ENCODE measurements around the gene LCP1.
A peak's percentile ranks its signal among the peaks of the same experiment; 100 is the strongest.

LCP1 gene

DNA sequence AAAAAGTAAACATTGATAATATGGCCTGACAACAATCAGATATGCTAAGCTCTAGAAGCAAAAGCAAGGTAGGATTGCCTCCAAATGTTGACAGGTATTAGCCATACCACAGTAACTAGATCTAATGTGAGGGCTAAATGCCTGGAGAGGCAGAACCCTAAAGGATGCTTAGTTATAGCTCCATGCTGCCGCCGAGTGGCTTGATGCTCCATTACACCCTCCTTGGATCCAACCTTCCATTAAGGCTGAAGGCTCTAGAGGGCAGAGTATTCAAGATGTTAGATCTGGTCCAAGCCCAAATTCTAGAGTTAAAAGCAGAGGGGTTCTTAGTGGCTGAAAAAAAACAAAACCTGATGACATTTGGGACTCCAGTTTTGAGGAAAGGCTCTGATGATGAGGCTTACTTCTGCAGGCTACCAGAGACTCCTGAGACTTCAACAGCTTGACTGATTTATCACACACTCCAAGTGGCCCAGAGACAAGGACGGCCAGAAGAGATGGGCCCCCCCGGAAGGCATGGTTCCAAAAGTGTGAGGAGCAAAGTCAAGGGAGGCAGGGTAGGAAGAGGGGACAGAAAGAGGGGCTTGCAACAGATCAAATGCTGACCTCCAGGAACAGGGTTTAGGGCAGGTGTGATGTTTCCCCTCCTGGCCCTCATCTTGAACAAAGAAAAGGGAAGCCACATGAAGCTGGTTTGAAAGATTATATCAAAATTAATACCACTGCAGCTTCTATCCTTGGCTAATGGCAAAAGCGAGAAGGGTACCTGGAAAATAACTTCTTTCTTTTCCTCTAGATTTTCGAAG, 55.2 kb downstream of the LCP1 start:
- peak; percentile 42 to 65 for DNase-seq

DNA sequence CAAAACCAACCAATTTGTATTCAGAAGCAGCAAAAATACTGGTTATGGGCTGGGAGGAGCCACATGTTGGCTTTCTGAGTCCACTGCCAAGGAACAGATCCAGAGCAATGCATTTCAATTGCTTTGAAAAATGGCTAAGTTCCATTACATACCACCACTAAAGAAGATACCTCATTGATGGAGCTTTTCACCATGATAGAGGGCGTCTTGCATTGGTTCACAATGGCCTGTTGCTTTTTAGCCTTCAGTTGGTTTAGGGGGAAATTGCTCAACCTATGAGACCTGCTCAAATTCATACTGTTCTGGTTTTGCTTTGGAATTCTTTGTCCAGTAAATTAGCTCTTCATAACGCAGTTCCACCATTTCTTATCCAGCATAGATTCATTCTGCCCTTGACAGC, 55.9 kb downstream of the LCP1 start:
- no peak for DNase-seq

GRCh38 chr13:46124967-46125933, 56.7 kb downstream of the LCP1 start:
- DNase-seq, result no peak

- DNase-seq, result peak in 1 of 2 donors; percentile 24
Measured at GRCh38 chr13:46124531-46124966, 57.4 kb downstream of the LCP1 start.

DNA sequence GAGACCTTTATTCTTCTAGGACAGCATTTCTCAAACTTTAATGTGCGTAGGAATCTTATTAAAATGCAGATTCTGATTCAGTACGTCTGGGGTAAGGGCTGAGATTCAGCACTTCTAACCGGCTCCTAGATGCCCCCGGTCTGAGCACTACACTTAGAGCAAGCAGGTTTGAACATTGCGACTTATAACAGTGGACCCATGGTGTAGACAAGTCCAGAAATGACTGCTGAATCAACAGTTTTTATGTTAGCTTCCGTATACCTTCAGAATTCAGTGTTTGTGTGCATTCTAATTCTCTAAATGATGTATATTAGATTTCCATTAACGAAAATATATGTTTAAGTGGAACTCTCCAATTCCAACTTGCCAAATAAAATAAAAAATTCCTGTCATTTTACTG, 59.7 kb downstream of the LCP1 start:
- DNase-seq, result no peak

DNA sequence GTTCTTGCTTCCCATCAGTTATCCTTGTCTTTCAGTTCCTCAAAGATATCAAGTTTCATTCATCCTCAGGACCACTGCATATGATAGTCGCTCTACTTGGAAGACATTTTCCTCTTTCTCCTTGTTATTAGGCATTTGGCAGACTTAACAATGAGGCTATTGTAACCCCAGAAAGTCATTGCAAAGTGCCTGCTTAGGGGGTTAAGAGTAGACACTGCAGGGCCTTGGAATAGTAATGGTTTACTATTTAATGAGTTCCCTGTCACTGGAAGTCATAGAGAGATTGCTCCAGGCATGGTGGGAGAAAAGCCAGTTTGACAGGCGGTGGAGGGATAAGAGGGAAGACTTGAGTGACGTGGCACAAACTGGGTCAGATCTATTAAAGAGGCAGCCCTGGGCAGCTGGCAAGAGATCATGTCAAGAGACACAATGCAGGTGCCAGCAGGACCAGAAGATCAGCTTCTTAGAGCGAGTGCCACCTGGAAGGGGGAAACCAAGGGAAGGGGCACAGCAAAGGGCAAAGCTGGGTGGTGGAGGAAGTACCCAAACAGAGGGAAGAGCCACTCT, 60.3 kb downstream of the LCP1 start:
- DNase-seq, result no peak

- DNase-seq, result no peak
Measured at GRCh38 chr13:46121033-46121432, 60.9 kb downstream of the LCP1 start.

GRCh38 chr13:46119883-46120614, 61.9 kb downstream of the LCP1 start:
- no peak for DNase-seq

GRCh38 chr13:46116653-46117502, 65.1 kb downstream of the LCP1 start:
- DNase-seq, result no peak

DNA sequence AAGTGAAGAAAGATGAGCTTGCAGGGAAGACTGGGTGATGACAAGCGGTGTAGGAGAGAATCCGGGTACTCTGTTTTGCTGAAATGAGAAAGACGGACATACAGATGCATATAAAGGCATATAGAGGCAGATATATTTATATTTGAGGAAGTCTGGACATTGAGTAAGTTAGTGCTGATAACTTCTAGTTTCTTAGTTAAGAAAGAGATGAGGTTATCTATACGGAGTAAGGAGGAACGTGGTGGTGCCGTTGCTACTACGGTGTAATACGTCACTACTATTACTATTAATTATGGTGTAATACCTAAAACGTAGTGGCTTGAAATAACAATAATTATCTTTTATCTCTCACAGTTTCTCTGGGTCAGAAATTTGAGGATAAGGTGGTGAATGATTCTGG, 67.4 kb downstream of the LCP1 start:
- DNase-seq, result no peak

DNA sequence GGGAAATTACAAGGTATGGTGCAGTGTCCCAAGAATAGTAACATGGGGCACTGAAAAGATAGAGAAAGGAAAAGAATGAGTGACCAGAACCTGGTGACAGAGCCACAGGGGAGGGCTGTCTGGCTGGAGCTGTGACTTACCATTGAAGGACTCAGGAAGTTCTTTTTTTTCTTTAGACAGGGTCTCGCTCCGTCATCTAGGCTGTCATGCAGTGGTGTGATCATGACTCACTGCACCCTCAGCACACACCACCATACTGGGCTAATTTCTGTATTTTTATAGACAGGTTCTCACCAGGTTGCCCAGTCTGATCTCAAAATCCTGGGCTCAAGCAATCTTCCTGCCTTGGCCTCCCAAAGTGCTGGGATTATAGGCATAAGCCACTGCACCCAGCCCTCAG, 68.4 kb downstream of the LCP1 start:
- DNase-seq, result no peak

GRCh38 chr13:46111151-46111550, 70.8 kb downstream of the LCP1 start:
- DNase-seq, result no peak

GRCh38 chr13:46109451-46109850, 72.5 kb downstream of the LCP1 start:
- DNase-seq, result no peak

DNA sequence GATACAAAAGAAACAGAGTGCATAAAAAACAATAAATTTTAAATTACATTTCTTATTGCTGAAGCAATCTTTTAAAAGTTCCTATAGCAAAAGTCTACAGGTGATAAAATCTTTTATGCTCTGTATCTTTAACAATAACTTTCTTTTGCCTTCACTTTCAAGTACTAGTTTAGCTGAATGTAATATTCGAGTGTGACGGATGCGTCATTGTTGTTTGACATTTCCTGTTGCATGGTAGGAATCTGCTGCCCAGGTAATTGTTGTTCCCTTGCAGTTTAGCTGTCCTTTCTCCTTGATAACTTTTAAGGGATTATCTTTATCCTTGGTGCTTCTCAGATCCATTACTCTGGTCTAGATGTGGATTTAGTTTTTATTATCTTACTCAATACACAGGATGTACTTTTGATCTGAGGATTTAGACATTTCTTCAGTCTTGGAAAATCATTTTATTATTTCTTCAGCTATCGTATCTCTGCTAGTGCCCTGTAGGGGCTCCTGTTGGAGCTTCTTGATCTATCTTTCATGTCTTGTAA, 75.1 kb downstream of the LCP1 start:
- DNase-seq, result no peak

- DNase-seq, result no peak
Measured at GRCh38 chr13:46104868-46105267, 77.1 kb downstream of the LCP1 start, which contains the start of gene CPB2. Gene CPB2, minus strand, starts transcription at chr13:46105033. Its CDS starts 24 bp downstream, at chr13:46105009.

- no peak for DNase-seq
Measured at GRCh38 chr13:46103037-46103436, 78.9 kb downstream of the LCP1 start.

DNA sequence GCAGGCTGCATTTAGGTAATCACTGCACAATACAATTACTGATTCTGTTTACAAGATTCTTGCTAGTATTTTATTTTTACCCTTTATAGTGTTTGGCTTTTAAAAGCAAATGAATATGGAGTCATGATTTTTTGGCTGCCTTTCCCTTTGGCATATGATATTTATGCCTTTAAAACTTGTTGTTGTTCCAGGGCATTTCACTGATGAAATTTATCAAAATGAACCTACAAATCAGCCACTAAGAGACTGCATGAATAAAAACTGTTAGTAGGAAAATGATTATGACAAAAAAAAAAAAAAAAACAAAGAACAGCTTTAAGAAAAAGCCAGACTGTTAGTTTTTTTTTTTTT, 79.7 kb downstream of the LCP1 start:
- no peak for DNase-seq

GRCh38 chr13:46101484-46102254, 80.3 kb downstream of the LCP1 start:
- no peak for DNase-seq

DNA sequence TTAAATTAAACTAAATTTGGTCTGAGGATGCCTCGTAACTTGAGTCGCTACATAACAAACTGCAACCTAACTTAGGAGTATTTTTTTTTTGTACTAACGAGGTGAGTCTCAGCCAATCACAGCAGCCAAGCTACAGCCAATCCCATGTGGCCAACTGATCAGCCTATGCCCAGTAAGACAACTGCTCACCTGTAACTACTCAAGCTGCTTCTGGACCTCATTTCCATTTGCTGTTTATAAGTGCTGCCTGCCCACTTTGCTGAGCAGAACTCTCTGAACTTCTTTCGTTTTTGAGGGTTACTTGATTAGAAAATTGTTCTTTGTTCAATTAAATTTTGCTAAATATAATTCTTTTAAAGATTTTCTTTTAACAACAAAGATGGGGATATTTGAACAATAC, 81.0 kb downstream of the LCP1 start:
- DNase-seq, result no peak

GRCh38 chr13:46100191-46100815, 81.7 kb downstream of the LCP1 start:
- no peak for DNase-seq
